Ascending aorta (tissue), 2 donors: ENCODE measurements around the gene GDPD3. TPM values are rescaled to one million over a fixed set of nuclear protein-coding genes. Genes with fewer than 3 reads are reported as not detected.

ENCODE experiments used
- DNase-seq, 2 donors: peaks; one replicate each; pipeline ENCODE4 v3.0.0-alpha.2; 2019; ENCODE audit warnings: low spot score in 2 of 2
- H3K27ac ChIP-seq, 2 donors: fragments of 200-600 bp; sonication (generic); one replicate each; pipeline ENCODE4 v1.5.1; 2016 to 2017; ENCODE audit warnings: mild to moderate bottlenecking in 1 of 2
- H3K27me3 ChIP-seq: fragments of 200-600 bp; sonication (generic); one replicate; pipeline ENCODE4 v1.5.1; 2017
- H3K36me3 ChIP-seq, 2 donors: fragments of 200-600 bp; sonication (generic); one replicate each; pipeline ENCODE4 v1.5.1; 2016
- H3K4me1 ChIP-seq, 2 donors: fragments of 200-600 bp; sonication (generic); one replicate each; pipeline ENCODE4 v1.5.1; 2016 to 2017; ENCODE audit warnings: mild to moderate bottlenecking in 1 of 2
- H3K4me3 ChIP-seq, 2 donors: fragments of 200-600 bp; sonication (generic); one replicate each; pipeline ENCODE4 v1.5.1; 2016 to 2017; ENCODE audit warnings: mild to moderate bottlenecking in 1 of 2
- H3K9me3 ChIP-seq, 2 donors: fragments of 200-600 bp; sonication (generic); one replicate each; pipeline ENCODE4 v1.5.1; 2016
- intact Hi-C: fragments of 100-400 bp; cut with DNase I; formaldehyde crosslinking; loops from one replicate; pipeline ENCODE4 v1.15.1; 2023
- total RNA-seq: library from RNA; depleted of rRNA; stranded (reverse); fragments of >200 nt; gene quantifications from one replicate; pipeline ENCODE4 v1.1.0, GENCODE V29; 2016
- TF ChIP-seq, protein P1 (sequence below), 3 experiments: fragments of 200-600 bp in 2 of 3; fragments of 450-650 bp in 1 of 3; sonication (generic) in 2 of 3; IDR thresholded peaks; one replicate each; pipeline ENCODE4 v1.5.1; 2016 to 2019; ENCODE audit warnings: antibody characterized with exemption in 3 of 3, mild to moderate bottlenecking in 1 of 3, moderate library complexity in 1 of 3

Gene GDPD3, protein sequence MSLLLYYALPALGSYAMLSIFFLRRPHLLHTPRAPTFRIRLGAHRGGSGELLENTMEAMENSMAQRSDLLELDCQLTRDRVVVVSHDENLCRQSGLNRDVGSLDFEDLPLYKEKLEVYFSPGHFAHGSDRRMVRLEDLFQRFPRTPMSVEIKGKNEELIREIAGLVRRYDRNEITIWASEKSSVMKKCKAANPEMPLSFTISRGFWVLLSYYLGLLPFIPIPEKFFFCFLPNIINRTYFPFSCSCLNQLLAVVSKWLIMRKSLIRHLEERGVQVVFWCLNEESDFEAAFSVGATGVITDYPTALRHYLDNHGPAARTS
- 0.53 TPM for total RNA-seq

DNA sequence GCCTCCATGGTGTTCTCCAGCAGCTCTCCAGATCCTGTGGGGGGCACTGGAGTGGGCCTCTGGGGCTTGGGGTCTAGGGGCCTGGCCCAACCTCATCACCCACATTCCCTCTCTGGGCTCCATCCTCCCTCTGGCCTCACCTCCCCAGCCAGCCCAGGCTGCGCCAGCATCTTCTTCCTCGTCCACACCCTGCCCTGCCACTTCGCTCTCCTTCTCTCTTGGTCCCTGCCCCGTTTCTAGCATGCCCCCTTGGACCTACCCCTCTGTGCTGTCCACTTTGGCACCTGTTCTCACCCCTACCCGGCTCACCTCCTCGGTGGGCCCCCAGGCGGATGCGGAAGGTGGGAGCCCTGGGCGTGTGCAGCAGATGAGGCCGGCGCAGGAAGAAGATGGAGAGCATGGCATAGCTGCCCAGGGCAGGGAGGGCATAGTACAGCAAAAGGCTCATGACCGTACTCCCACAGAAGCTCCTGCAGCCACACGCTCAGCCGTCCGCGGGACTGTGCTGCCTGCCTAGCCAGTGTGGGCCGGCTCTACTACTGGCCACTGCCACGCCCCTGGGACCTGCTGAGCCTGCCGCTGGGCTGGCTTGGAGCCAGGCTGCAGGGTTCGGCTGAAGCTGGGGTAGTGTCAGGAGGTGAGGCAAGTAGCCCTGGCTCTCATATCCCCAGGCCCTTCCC, at the start of gene GDPD3:
Gene GDPD3, minus strand, starts transcription at position 507 of the 680 bp plus-strand sequence. Its CDS starts 59 bp downstream, at position 448.
- Histone ChIP-seq H3K27ac (no peak within 1 kb of the TSS), H3K4me1 (no peaks in the 10 kb centered on the region), H3K4me3 (no peak within 1 kb of the TSS), H3K36me3 (peaks cover 55 to 83% of the 10 kb centered on the region in 2 donors), H3K9me3 (no peaks in the 10 kb centered on the region), H3K27me3 (no peaks in the 10 kb centered on the region)
- intact Hi-C loops, result no loop called here
- no peak for DNase-seq
- TF ChIP-seq, protein P1, sequence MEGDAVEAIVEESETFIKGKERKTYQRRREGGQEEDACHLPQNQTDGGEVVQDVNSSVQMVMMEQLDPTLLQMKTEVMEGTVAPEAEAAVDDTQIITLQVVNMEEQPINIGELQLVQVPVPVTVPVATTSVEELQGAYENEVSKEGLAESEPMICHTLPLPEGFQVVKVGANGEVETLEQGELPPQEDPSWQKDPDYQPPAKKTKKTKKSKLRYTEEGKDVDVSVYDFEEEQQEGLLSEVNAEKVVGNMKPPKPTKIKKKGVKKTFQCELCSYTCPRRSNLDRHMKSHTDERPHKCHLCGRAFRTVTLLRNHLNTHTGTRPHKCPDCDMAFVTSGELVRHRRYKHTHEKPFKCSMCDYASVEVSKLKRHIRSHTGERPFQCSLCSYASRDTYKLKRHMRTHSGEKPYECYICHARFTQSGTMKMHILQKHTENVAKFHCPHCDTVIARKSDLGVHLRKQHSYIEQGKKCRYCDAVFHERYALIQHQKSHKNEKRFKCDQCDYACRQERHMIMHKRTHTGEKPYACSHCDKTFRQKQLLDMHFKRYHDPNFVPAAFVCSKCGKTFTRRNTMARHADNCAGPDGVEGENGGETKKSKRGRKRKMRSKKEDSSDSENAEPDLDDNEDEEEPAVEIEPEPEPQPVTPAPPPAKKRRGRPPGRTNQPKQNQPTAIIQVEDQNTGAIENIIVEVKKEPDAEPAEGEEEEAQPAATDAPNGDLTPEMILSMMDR (IDR thresholded peaks at IDR 0.05), result no peak

DNA sequence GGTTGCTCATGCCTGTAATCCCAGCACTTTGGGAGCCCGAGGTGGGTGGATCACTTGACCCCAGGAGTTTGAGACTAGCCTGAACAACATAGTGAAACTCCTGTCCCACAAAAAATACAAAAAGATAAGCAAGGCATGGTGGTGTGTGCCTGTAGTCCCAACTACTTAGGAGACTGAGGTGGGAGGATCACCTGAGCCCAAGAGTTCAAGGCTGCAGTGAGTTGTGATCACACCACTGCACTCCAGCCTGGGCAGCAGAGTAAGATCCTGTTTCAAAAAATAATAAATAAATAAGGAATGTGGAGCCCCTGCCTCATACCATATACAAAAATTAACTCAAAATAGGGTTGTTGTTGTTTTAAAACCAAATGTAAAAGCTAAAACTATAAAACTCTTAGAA, 43.9 kb upstream of the GDPD3 start:
- Histone ChIP-seq H3K27me3 (no peaks in the 10 kb centered on the region), H3K9me3 (no peaks in the 10 kb centered on the region), H3K4me1 (no peaks in the 10 kb centered on the region), H3K36me3 (no peaks in the 10 kb centered on the region), H3K4me3 (no peak overlapping the region), H3K27ac (no peak overlapping the region)
- no peak for DNase-seq
- TF ChIP-seq, protein P1 (IDR thresholded peaks at IDR 0.05), result no peak
- intact Hi-C loops, result no loop called here

DNA sequence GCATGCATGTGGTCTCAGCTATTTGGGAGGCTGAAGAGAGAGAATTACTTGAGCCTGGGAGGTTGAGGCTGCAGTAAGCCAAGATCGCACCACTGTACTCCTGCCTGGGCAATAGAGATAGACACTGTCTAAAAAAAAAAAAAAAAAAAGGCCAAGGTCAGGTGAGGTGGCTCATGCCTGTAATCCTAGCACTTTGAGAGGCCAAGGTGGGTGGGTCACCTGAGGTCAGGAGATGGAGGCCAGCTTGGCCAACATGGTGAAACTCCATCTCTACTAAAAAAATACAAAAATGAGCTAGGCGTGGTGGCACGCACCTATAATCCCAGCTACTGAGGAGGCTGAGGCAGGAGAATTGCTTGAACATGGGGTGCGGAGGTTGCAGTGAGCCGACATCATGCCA, 41.9 kb upstream of the GDPD3 start:
- Histone ChIP-seq H3K4me3 (no peak overlapping the region), H3K27me3 (no peaks in the 10 kb centered on the region), H3K27ac (no peak overlapping the region), H3K36me3 (no peaks in the 10 kb centered on the region), H3K4me1 (no peaks in the 10 kb centered on the region), H3K9me3 (no peaks in the 10 kb centered on the region)
- TF ChIP-seq, protein P1 (IDR thresholded peaks at IDR 0.05), result no peak
- intact Hi-C loops, result no loop called here
- DNase-seq, result no peak

DNA sequence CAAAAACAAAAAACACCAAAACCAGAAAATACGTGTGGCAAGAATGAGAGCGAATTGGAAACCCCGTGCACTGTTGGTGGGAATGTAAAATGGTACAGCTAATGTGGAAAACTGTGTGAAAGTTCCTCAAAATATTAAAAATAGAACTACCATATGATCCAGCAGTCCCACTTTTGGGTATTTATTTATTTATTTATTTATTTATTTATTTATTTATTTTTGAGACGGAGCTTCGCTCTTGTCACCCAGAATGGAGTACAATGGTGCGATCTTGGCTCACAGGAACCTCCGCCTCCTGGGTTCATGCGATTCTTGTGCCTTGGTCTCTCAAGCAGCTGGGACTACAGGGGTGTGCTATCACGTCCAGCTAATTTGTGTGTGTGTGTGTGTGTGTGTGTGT, 39.2 kb upstream of the GDPD3 start:
- intact Hi-C loops, result no loop called here
- TF ChIP-seq, protein P1 (IDR thresholded peaks at IDR 0.05), result no peak

DNA sequence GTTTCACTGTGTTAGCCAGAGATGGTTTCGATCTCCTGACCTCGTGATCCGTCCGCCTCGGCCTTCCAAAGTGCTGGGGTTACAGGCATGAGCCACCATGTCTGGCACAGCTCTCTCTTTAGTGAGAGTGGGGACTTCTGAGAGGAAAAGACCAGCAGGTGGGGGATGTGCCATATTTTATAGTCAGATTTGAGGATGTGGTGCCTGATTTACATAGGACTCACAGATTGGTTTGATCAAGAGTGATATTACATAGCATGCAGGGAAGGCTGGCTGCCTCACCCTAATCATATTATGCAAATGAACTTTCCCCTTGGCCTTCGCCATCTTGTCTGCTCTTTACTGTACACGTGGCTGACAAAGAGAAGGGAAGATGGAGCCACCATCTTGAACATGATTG, 37.8 kb upstream of the GDPD3 start:
- TF ChIP-seq, protein P1 (IDR thresholded peaks at IDR 0.05), result no peak
- no peak overlapping the region for H3K27ac ChIP-seq
- no peaks in the 10 kb centered on the region for H3K4me1 ChIP-seq
- intact Hi-C loops, result no loop called here
- no peak overlapping the region for H3K4me3 ChIP-seq
- DNase-seq, result no peak
- peaks cover 0 to 8% of the 10 kb centered on the region in 2 donors for H3K9me3 ChIP-seq
- H3K36me3 ChIP-seq, result no peaks in the 10 kb centered on the region
- no peaks in the 10 kb centered on the region for H3K27me3 ChIP-seq

More for the DNA sequence above, 39.2 kb upstream of the GDPD3 start:
- Histone ChIP-seq H3K4me3 (no peak overlapping the region), H3K36me3 (no peaks in the 10 kb centered on the region), H3K4me1 (no peaks in the 10 kb centered on the region), H3K27me3 (no peaks in the 10 kb centered on the region), H3K9me3 (peaks cover 0 to 8% of the 10 kb centered on the region in 2 donors), H3K27ac (no peak overlapping the region)
- no peak for DNase-seq
